Measurements from ENCODE around the gene AATF.

AATF gene

GRCh38 chr17:37089956-37090355, 141.2 kb downstream of the AATF start:
- no peak overlapping the region for H3K27ac ChIP-seq (ENCODE audit: low read length, poor library complexity, severe bottlenecking)
- no peak overlapping the region for H2BK120ac ChIP-seq (ENCODE audit: low read depth, low read length)
- no peak overlapping the region for H3K14ac ChIP-seq (ENCODE audit: low read length in 2 of 2)
- H3K23ac ChIP-seq (ENCODE audit: low read length in 2 of 2), result no peak overlapping the region
- H3K9me3 ChIP-seq (ENCODE audit: control insufficient read depth, low read length), result no peaks in the 10 kb centered on the region
- H2BK15ac ChIP-seq (ENCODE audit: low read depth, poor library complexity, severe bottlenecking), result no peak overlapping the region
- H3K18ac ChIP-seq (ENCODE audit: low read depth in 1 of 2, low read length in 2 of 2), result no peak overlapping the region
- no peak overlapping the region for H3K4ac ChIP-seq (ENCODE audit: low read depth in 1 of 2, low read length in 2 of 2)
- H2BK5ac ChIP-seq (ENCODE audit: low read depth, low read length, poor library complexity, severe bottlenecking), result no peak overlapping the region
- no peak overlapping the region for H2BK12ac ChIP-seq (ENCODE audit: low read length in 2 of 2)
- H3K27me3 ChIP-seq (ENCODE audit: control insufficient read depth in 1 of 2, insufficient read depth in 1 of 2, low read length in 2 of 2), result no peaks in the 10 kb centered on the region
- H2AK5ac ChIP-seq (ENCODE audit: low read length, severe bottlenecking), result no peak overlapping the region
- H3K9ac ChIP-seq (ENCODE audit: low read length), result no peak overlapping the region
- no peak overlapping the region for H3K4me3 ChIP-seq (ENCODE audit: insufficient read depth in 1 of 2, low read depth in 1 of 2, low read length in 2 of 2)
- DNase-seq, result peak; percentile 50
- peaks cover 3% of the 10 kb centered on the region for H3K79me1 ChIP-seq (replicated peaks; ENCODE audit: low read length, poor library complexity, severe bottlenecking)
- 66% methylated on average over 5 of the region's 7 CpGs for WGBS
- H2AFZ ChIP-seq (ENCODE audit: low read depth, low read length), result no peak overlapping the region
- no peak overlapping the region for H4K91ac ChIP-seq (ENCODE audit: low read length)
- H4K8ac ChIP-seq (ENCODE audit: low read length), result no peak overlapping the region
- no peaks in the 10 kb centered on the region for H3K4me1 ChIP-seq (ENCODE audit: control insufficient read depth, insufficient read depth, low read depth, low read length)
- H3K4me2 ChIP-seq (ENCODE audit: low read length, poor library complexity, severe bottlenecking), result no peak overlapping the region
- peaks cover 39 to 99% of the 10 kb centered on the region in 2 experiments for H3K36me3 ChIP-seq (ENCODE audit: control insufficient read depth in 1 of 2, insufficient read depth in 2 of 2, low read depth in 1 of 2, low read length in 2 of 2)

- H3K23ac ChIP-seq (ENCODE audit: low read length in 2 of 2), result no peak overlapping the region
- H3K27ac ChIP-seq (ENCODE audit: low read length, poor library complexity, severe bottlenecking), result no peak overlapping the region
- no peak overlapping the region for H3K18ac ChIP-seq (ENCODE audit: low read depth in 1 of 2, low read length in 2 of 2)
- H4K8ac ChIP-seq (ENCODE audit: low read length), result no peak overlapping the region
- H3K27me3 ChIP-seq (ENCODE audit: control insufficient read depth in 1 of 2, insufficient read depth in 1 of 2, low read length in 2 of 2), result no peaks in the 10 kb centered on the region
- H3K4ac ChIP-seq (ENCODE audit: low read depth in 1 of 2, low read length in 2 of 2), result no peak overlapping the region
- no peak overlapping the region for H2BK15ac ChIP-seq (ENCODE audit: low read depth, poor library complexity, severe bottlenecking)
- H2AK5ac ChIP-seq (ENCODE audit: low read length, severe bottlenecking), result no peak overlapping the region
- H3K4me1 ChIP-seq (ENCODE audit: control insufficient read depth, insufficient read depth, low read depth, low read length), result no peaks in the 10 kb centered on the region
- peaks cover 3% of the 10 kb centered on the region for H3K79me1 ChIP-seq (replicated peaks; ENCODE audit: low read length, poor library complexity, severe bottlenecking)
- no peak for DNase-seq
- H2BK120ac ChIP-seq (ENCODE audit: low read depth, low read length), result no peak overlapping the region
- H2BK12ac ChIP-seq (ENCODE audit: low read length in 2 of 2), result no peak overlapping the region
- H3K9ac ChIP-seq (ENCODE audit: low read length), result no peak overlapping the region
- no peak overlapping the region for H2AFZ ChIP-seq (ENCODE audit: low read depth, low read length)
- WGBS, result 38% methylated on average over 1 of the region's 3 CpGs
- no peak overlapping the region for H4K91ac ChIP-seq (ENCODE audit: low read length)
- H3K36me3 ChIP-seq (ENCODE audit: control insufficient read depth in 1 of 2, insufficient read depth in 2 of 2, low read depth in 1 of 2, low read length in 2 of 2), result peaks cover 38 to 99% of the 10 kb centered on the region in 2 experiments
- no peak overlapping the region for H2BK5ac ChIP-seq (ENCODE audit: low read depth, low read length, poor library complexity, severe bottlenecking)
- H3K14ac ChIP-seq (ENCODE audit: low read length in 2 of 2), result no peak overlapping the region
- H3K9me3 ChIP-seq (ENCODE audit: control insufficient read depth, low read length), result no peaks in the 10 kb centered on the region
- no peak overlapping the region for H3K4me2 ChIP-seq (ENCODE audit: low read length, poor library complexity, severe bottlenecking)
- no peak overlapping the region for H3K4me3 ChIP-seq (ENCODE audit: insufficient read depth in 1 of 2, low read depth in 1 of 2, low read length in 2 of 2)
Observed at GRCh38 chr17:37090941-37091340, 142.2 kb downstream of the AATF start.

- Histone ChIP-seq H3K23ac (ENCODE audit: low read length in 2 of 2) (no peak overlapping the region), H2BK120ac (ENCODE audit: low read depth, low read length) (no peak overlapping the region), H2BK15ac (ENCODE audit: low read depth, poor library complexity, severe bottlenecking) (no peak overlapping the region), H2BK5ac (ENCODE audit: low read depth, low read length, poor library complexity, severe bottlenecking) (no peak overlapping the region), H3K4me1 (ENCODE audit: control insufficient read depth, insufficient read depth, low read depth, low read length) (no peaks in the 10 kb centered on the region), H3K79me1 (replicated peaks; ENCODE audit: low read length, poor library complexity, severe bottlenecking) (peaks cover 3% of the 10 kb centered on the region), H2AK5ac (ENCODE audit: low read length, severe bottlenecking) (no peak overlapping the region), H2BK12ac (ENCODE audit: low read length in 2 of 2) (no peak overlapping the region), H2AFZ (ENCODE audit: low read depth, low read length) (no peak overlapping the region), H3K36me3 (ENCODE audit: control insufficient read depth in 1 of 2, insufficient read depth in 2 of 2, low read depth in 1 of 2, low read length in 2 of 2) (peaks cover 38 to 99% of the 10 kb centered on the region in 2 experiments), H3K4me2 (ENCODE audit: low read length, poor library complexity, severe bottlenecking) (no peak overlapping the region), H3K18ac (ENCODE audit: low read depth in 1 of 2, low read length in 2 of 2) (no peak overlapping the region), H3K9ac (ENCODE audit: low read length) (no peak overlapping the region), H3K9me3 (ENCODE audit: control insufficient read depth, low read length) (no peaks in the 10 kb centered on the region), H4K8ac (ENCODE audit: low read length) (no peak overlapping the region), H3K4me3 (ENCODE audit: insufficient read depth in 1 of 2, low read depth in 1 of 2, low read length in 2 of 2) (no peak overlapping the region), H3K14ac (ENCODE audit: low read length in 2 of 2) (no peak overlapping the region), H3K27me3 (ENCODE audit: control insufficient read depth in 1 of 2, insufficient read depth in 1 of 2, low read length in 2 of 2) (no peaks in the 10 kb centered on the region), H3K27ac (ENCODE audit: low read length, poor library complexity, severe bottlenecking) (no peak overlapping the region), H4K91ac (ENCODE audit: low read length) (no peak overlapping the region), H3K4ac (ENCODE audit: low read depth in 1 of 2, low read length in 2 of 2) (no peak overlapping the region)
- no peak for DNase-seq
- WGBS, result 94% methylated on average over 2 of the region's 2 CpGs
Observed at GRCh38 chr17:37092071-37092470, 143.3 kb downstream of the AATF start.

GRCh38 chr17:37092701-37093100, 143.9 kb downstream of the AATF start:
- Histone ChIP-seq H2BK12ac (ENCODE audit: low read length in 2 of 2) (no peak overlapping the region), H3K36me3 (ENCODE audit: control insufficient read depth in 1 of 2, insufficient read depth in 2 of 2, low read depth in 1 of 2, low read length in 2 of 2) (peaks cover 42 to 99% of the 10 kb centered on the region in 2 experiments), H3K23ac (ENCODE audit: low read length in 2 of 2) (no peak overlapping the region), H3K4ac (ENCODE audit: low read depth in 1 of 2, low read length in 2 of 2) (no peak overlapping the region), H3K18ac (ENCODE audit: low read depth in 1 of 2, low read length in 2 of 2) (no peak overlapping the region), H2AK5ac (ENCODE audit: low read length, severe bottlenecking) (peak overlapping the region; percentile 42), H3K4me1 (ENCODE audit: control insufficient read depth, insufficient read depth, low read depth, low read length) (no peaks in the 10 kb centered on the region), H3K9me3 (ENCODE audit: control insufficient read depth, low read length) (no peaks in the 10 kb centered on the region), H3K27ac (ENCODE audit: low read length, poor library complexity, severe bottlenecking) (no peak overlapping the region), H2BK5ac (ENCODE audit: low read depth, low read length, poor library complexity, severe bottlenecking) (no peak overlapping the region), H2BK15ac (ENCODE audit: low read depth, poor library complexity, severe bottlenecking) (no peak overlapping the region), H3K14ac (ENCODE audit: low read length in 2 of 2) (no peak overlapping the region), H2AFZ (ENCODE audit: low read depth, low read length) (no peak overlapping the region), H2BK120ac (ENCODE audit: low read depth, low read length) (no peak overlapping the region), H3K9ac (ENCODE audit: low read length) (no peak overlapping the region), H3K79me1 (replicated peaks; ENCODE audit: low read length, poor library complexity, severe bottlenecking) (peaks cover 3% of the 10 kb centered on the region), H3K27me3 (ENCODE audit: control insufficient read depth in 1 of 2, insufficient read depth in 1 of 2, low read length in 2 of 2) (no peaks in the 10 kb centered on the region), H3K4me2 (ENCODE audit: low read length, poor library complexity, severe bottlenecking) (no peak overlapping the region), H4K91ac (ENCODE audit: low read length) (no peak overlapping the region), H4K8ac (ENCODE audit: low read length) (no peak overlapping the region), H3K4me3 (ENCODE audit: insufficient read depth in 1 of 2, low read depth in 1 of 2, low read length in 2 of 2) (no peak overlapping the region)
- no peak for DNase-seq

All from mesenchymal stem cell (in vitro differentiated cells and primary cell).